Breast epithelium (tissue), 4 donors: ENCODE data around the gene SNX5. TPM values are rescaled to one million over a fixed set of nuclear protein-coding genes. Genes with fewer than 3 reads are reported as not detected.

ENCODE experiments used
- DNase-seq, 2 donors: peaks; one replicate each; pipeline ENCODE4 v3.0.0-alpha.2; 2019; ENCODE audit warnings: low spot score in 2 of 2
- H3K27ac ChIP-seq, 2 donors: fragments of 200-600 bp; sonication (generic) in 1 of 2; one replicate each; pipeline ENCODE4 v1.5.1; 2016 to 2019; ENCODE audit warnings: mild to moderate bottlenecking in 1 of 2
- H3K27me3 ChIP-seq, 2 donors: fragments of 200-600 bp; sonication (generic) in 1 of 2; one replicate each; pipeline versions ENCODE4 v1.5.1 to v1.6.0; 2017 to 2019; ENCODE audit warnings: control low read depth in 1 of 2, mild to moderate bottlenecking in 1 of 2
- H3K36me3 ChIP-seq: fragments of 200-600 bp; one replicate; pipeline ENCODE4 v1.5.1; 2019
- H3K4me1 ChIP-seq, 2 donors: fragments of 200-600 bp; sonication (generic); one replicate each; pipeline ENCODE4 v1.5.1; 2016 to 2019; ENCODE audit warnings: control low read depth in 1 of 2
- H3K4me3 ChIP-seq, 3 donors: fragments of 200-600 bp; sonication (generic); 1 replicate in 2 of 3; 2 replicates in 1 of 3; pipeline ENCODE4 v1.5.1; 2016 to 2019; ENCODE audit warnings: mild to moderate bottlenecking in 3 of 3, moderate library complexity in 2 of 3
- H3K9me3 ChIP-seq, 2 donors: fragments of 200-600 bp; sonication (generic) in 1 of 2; one replicate each; pipeline ENCODE4 v1.5.1; 2016 to 2019; ENCODE audit warnings: control low read depth in 1 of 2
- CTCF ChIP-seq, 3 donors: fragments of 450-650 bp; IDR thresholded peaks; one replicate each; pipeline ENCODE4 v1.5.1; 2016 to 2017; ENCODE audit warnings: antibody characterized with exemption in 3 of 3, mild to moderate bottlenecking in 3 of 3, moderate library complexity in 3 of 3
- POLR2A ChIP-seq: fragments of 450-650 bp; IDR thresholded peaks from one replicate; pipeline ENCODE4 v1.6.1; 2016; ENCODE audit warnings: antibody characterized with exemption, mild to moderate bottlenecking, moderate library complexity
- POLR2AphosphoS5 ChIP-seq, 3 donors: sonication (generic); formaldehyde crosslinking; IDR thresholded peaks; one replicate each; pipeline ENCODE4 v1.6.1; 2017; ENCODE audit warnings: antibody characterized with exemption in 3 of 3
- intact Hi-C: fragments of 100-400 bp; cut with DNase I; formaldehyde crosslinking; loops from one replicate; pipeline ENCODE4 v1.15.1; 2023; ENCODE audit warnings: low total_unique reads
- total RNA-seq, 3 donors: library from RNA; depleted of rRNA; stranded (reverse); fragments of >200 nt; gene quantifications; one replicate each; pipeline ENCODE4 v1.1.0, GENCODE V29; 2016

Gene SNX5
- total RNA-seq, 3 donors from 2014 or later, result 96.7 to 127 (median 122) TPM

GRCh38 chr20:17909869-17910321, 58.7 kb downstream of the SNX5 start:
- Histone ChIP-seq H3K27me3 (no peaks in the 10 kb centered on the region), H3K27ac (peak overlapping the region; percentile 62 to 88), H3K4me1 (peaks cover 0 to 4% of the 10 kb centered on the region in 2 donors), H3K9me3 (no peaks in the 10 kb centered on the region), H3K36me3 (no peaks in the 10 kb centered on the region), H3K4me3 (no peak overlapping the region)
- TF ChIP-seq POLR2A, result no peak
- TF ChIP-seq CTCF (IDR thresholded peaks at IDR 0.05), result no peak
- no peak for TF ChIP-seq POLR2AphosphoS5 (IDR thresholded peaks at IDR 0.05)
- intact Hi-C loops, result loop anchor here (5.0 to 10.0 kb wide), 2 partner anchors 373 to 1665 kb away; no protein-coding TSS in a partner anchor
- no peak for DNase-seq

- intact Hi-C loops, result loop anchor here (5.0 to 10.0 kb wide), 2 partner anchors 368 to 1661 kb away; no protein-coding TSS in a partner anchor
- no peak for DNase-seq
- Histone ChIP-seq H3K27ac (no peak overlapping the region), H3K4me3 (no peak overlapping the region), H3K9me3 (no peaks in the 10 kb centered on the region), H3K36me3 (no peaks in the 10 kb centered on the region), H3K4me1 (peaks cover 0 to 2% of the 10 kb centered on the region in 2 donors), H3K27me3 (no peaks in the 10 kb centered on the region)
- TF ChIP-seq POLR2A, result no peak
- TF ChIP-seq POLR2AphosphoS5 (IDR thresholded peaks at IDR 0.05), result no peak
- TF ChIP-seq CTCF (IDR thresholded peaks at IDR 0.05), result no peak
Measured at GRCh38 chr20:17905544-17905943, 63.0 kb downstream of the SNX5 start.

GRCh38 chr20:17904027-17904426, 64.6 kb downstream of the SNX5 start:
- DNase-seq, result no peak
- intact Hi-C loops, result loop anchor here (10.0 kb wide), 1 partner anchor 1659 kb away; no protein-coding TSS in a partner anchor
- H3K27ac ChIP-seq, result no peak overlapping the region
- no peaks in the 10 kb centered on the region for H3K9me3 ChIP-seq
- TF ChIP-seq POLR2A (no peak), POLR2AphosphoS5 (IDR thresholded peaks at IDR 0.05) (no peak)
- no peak overlapping the region for H3K4me3 ChIP-seq
- no peaks in the 10 kb centered on the region for H3K4me1 ChIP-seq
- H3K27me3 ChIP-seq, result no peaks in the 10 kb centered on the region
- H3K36me3 ChIP-seq, result no peaks in the 10 kb centered on the region

GRCh38 chr20:17902531-17903083, 66.0 kb downstream of the SNX5 start:
- H3K36me3 ChIP-seq, result no peaks in the 10 kb centered on the region
- no peaks in the 10 kb centered on the region for H3K9me3 ChIP-seq
- no peaks in the 10 kb centered on the region for H3K4me1 ChIP-seq
- no peak overlapping the region for H3K4me3 ChIP-seq
- intact Hi-C loops, result loop anchor here (10.0 kb wide), 1 partner anchor 1658 kb away; no protein-coding TSS in a partner anchor
- no peak overlapping the region for H3K27ac ChIP-seq
- DNase-seq, result no peak
- H3K27me3 ChIP-seq, result no peaks in the 10 kb centered on the region
- TF ChIP-seq CTCF (IDR thresholded peaks at IDR 0.05), result no peak
- no peak for TF ChIP-seq POLR2AphosphoS5 (IDR thresholded peaks at IDR 0.05)
- TF ChIP-seq POLR2A, result no peak

GRCh38 chr20:17901971-17902370, 66.6 kb downstream of the SNX5 start:
- intact Hi-C loops, result loop anchor here (10.0 kb wide), 1 partner anchor 1657 kb away; no protein-coding TSS in a partner anchor
- no peak for DNase-seq
- no peak overlapping the region for H3K27ac ChIP-seq

More at GRCh38 chr20:17901971-17902370, 66.6 kb downstream of the SNX5 start:
- Histone ChIP-seq H3K36me3 (no peaks in the 10 kb centered on the region), H3K4me3 (no peak overlapping the region), H3K27me3 (no peaks in the 10 kb centered on the region), H3K4me1 (no peaks in the 10 kb centered on the region), H3K9me3 (no peaks in the 10 kb centered on the region)
- no peak for TF ChIP-seq POLR2A
- TF ChIP-seq POLR2AphosphoS5 (IDR thresholded peaks at IDR 0.05), result no peak
- TF ChIP-seq CTCF (IDR thresholded peaks at IDR 0.05), result no peak
